ENCODE data around the gene KIAA1328.
A peak's percentile ranks its signal among the peaks of the same experiment; 100 is the strongest.
"Not testable (repeated sequence)": the region's sequence is repeated elsewhere in the genome, so short reads cannot be mapped to it uniquely, and the experiment has no call there.

The KIAA1328 gene

GRCh38 chr18:37139876-37140275 is 310.9 kb downstream of the KIAA1328 start:
- Mint-ChIP-seq H3K9me3 (peaks cover 16% of the 10 kb centered on the region), H3K36me3 (ENCODE audit: low read depth) (peaks cover 11% of the 10 kb centered on the region), H3K4me1 (ENCODE audit: low read depth) (no peaks in the 10 kb centered on the region), H3K27me3 (no peaks in the 10 kb centered on the region), H3K4me3 (no peak overlapping the region), H3K27ac (no peak overlapping the region)
- DNase-seq, result no peak

- Mint-ChIP-seq H3K9me3 (peaks cover 12% of the 10 kb centered on the region), H3K27ac (no peak overlapping the region), H3K36me3 (ENCODE audit: low read depth) (peaks cover 12% of the 10 kb centered on the region), H3K4me3 (no peak overlapping the region), H3K4me1 (ENCODE audit: low read depth) (no peaks in the 10 kb centered on the region), H3K27me3 (no peaks in the 10 kb centered on the region)
- no peak for DNase-seq
These were observed 316.0 kb downstream of the KIAA1328 start for GRCh38 chr18:37144921-37145320.

GRCh38 chr18:37156330-37156942 is 327.5 kb downstream of the KIAA1328 start:
- no peaks in the 10 kb centered on the region for H3K4me1 Mint-ChIP-seq (ENCODE audit: low read depth)
- peaks cover 7% of the 10 kb centered on the region for H3K36me3 Mint-ChIP-seq (ENCODE audit: low read depth)
- H3K27me3 Mint-ChIP-seq, result no peaks in the 10 kb centered on the region
- no peak overlapping the region for H3K4me3 Mint-ChIP-seq
- no peak for DNase-seq
- peaks cover 2% of the 10 kb centered on the region for H3K9me3 Mint-ChIP-seq
- no peak overlapping the region for H3K27ac Mint-ChIP-seq

DNA sequence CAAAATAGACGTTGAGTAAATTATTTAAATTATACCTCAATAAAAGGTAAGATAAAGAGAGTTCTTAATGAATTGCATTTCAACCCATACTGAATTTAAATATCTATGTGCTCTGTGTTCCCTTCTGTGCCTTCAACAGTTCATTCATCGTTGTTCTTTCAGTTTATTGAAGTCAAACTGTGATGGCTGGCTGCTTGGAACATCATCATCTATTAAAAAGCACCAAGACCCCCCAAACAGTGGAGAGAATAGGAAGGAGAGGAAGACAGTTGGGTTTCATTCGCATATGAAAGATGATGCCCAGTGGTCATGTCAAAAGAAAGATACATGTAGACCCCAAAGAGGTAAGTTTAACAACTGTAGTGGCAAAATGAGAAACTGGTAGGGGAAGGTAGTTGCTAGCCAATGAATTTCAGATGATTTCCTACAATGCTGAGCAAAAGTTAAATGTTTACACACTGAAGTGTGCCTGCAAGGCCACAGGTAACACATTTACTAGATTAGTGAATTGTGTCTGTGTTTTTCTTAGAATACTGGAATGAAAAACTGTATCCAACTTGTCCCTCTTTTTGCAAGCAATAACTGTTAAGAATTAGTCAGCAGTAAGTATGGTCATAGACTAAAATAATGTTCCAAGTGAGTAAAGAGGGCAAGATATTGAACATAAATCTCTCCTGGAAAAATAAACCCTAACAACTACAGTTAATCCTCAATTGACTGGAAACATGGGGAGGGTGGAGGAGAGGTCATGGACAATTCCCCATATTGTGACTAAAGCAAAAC is 331.3 kb downstream of the KIAA1328 start:
- no peak for DNase-seq
- no peaks in the 10 kb centered on the region for H3K27me3 Mint-ChIP-seq

DNA sequence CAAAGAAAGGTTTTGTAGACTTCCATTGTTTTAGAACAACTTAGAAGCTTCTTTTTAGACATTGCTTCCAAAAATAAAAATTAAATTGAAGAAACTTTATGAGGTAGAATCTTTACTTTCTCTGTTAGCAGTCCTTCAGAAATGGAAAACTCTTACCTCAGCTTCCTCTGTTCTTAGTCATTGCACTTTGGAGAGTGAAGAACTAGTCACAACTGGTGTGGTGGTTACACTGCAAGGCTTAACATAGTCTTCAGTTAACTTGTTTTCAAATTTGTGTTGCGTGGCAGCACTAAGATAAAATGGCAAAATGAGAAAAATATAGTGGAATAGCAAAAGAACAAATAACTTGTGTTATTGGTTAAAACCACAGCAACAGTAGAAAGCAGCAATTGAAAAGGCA is 332.6 kb downstream of the KIAA1328 start:
- DNase-seq, result no peak

More for the DNA sequence above, 331.3 kb downstream of the KIAA1328 start:
- H3K36me3 Mint-ChIP-seq (ENCODE audit: low read depth), result peaks cover 18% of the 10 kb centered on the region
- H3K27ac Mint-ChIP-seq, result no peak overlapping the region
- H3K4me3 Mint-ChIP-seq, result no peak overlapping the region
- no peaks in the 10 kb centered on the region for H3K9me3 Mint-ChIP-seq
- H3K4me1 Mint-ChIP-seq (ENCODE audit: low read depth), result no peaks in the 10 kb centered on the region

DNA sequence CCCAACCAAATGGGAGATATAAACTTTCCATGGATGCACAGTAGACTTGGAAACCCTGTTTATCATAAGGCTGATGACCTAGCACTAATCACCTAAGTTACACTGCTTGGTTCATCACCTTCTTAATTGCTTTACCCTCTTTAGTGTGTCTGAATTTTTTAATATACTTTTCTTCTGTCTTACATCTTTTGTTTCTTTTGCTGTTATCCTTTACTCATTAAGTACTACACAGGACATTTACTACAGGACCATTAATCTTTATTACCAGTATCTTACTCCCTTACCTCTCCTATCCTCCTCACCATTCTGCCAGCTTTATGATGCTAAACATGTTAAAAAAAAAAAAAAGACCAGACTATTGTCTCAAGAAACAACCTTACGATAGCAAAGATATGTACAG is 333.6 kb downstream of the KIAA1328 start:
- Mint-ChIP-seq H3K4me3 (no peak overlapping the region), H3K9me3 (no peaks in the 10 kb centered on the region), H3K27ac (no peak overlapping the region), H3K27me3 (no peaks in the 10 kb centered on the region), H3K36me3 (ENCODE audit: low read depth) (peaks cover 24% of the 10 kb centered on the region), H3K4me1 (ENCODE audit: low read depth) (no peaks in the 10 kb centered on the region)
- no peak for DNase-seq

More for the DNA sequence above, 332.6 kb downstream of the KIAA1328 start:
- Mint-ChIP-seq H3K4me1 (ENCODE audit: low read depth) (no peaks in the 10 kb centered on the region), H3K4me3 (no peak overlapping the region), H3K27ac (peak overlapping the region; percentile 12), H3K27me3 (no peaks in the 10 kb centered on the region), H3K36me3 (ENCODE audit: low read depth) (peaks cover 24% of the 10 kb centered on the region), H3K9me3 (no peaks in the 10 kb centered on the region)

GRCh38 chr18:37163119-37163518 is 334.2 kb downstream of the KIAA1328 start:
- no peak for DNase-seq
- Mint-ChIP-seq H3K36me3 (ENCODE audit: low read depth) (peaks cover 24% of the 10 kb centered on the region), H3K4me1 (ENCODE audit: low read depth) (no peaks in the 10 kb centered on the region), H3K4me3 (no peak overlapping the region), H3K27me3 (no peaks in the 10 kb centered on the region), H3K27ac (no peak overlapping the region), H3K9me3 (no peaks in the 10 kb centered on the region)

- H3K9me3 Mint-ChIP-seq, result no peaks in the 10 kb centered on the region
- H3K4me3 Mint-ChIP-seq, result no peak overlapping the region
- H3K27ac Mint-ChIP-seq, result no peak overlapping the region
- no peaks in the 10 kb centered on the region for H3K4me1 Mint-ChIP-seq (ENCODE audit: low read depth)
- H3K36me3 Mint-ChIP-seq (ENCODE audit: low read depth), result peaks cover 17% of the 10 kb centered on the region
- no peaks in the 10 kb centered on the region for H3K27me3 Mint-ChIP-seq
- DNase-seq, result no peak
These were observed 337.6 kb downstream of the KIAA1328 start for GRCh38 chr18:37166491-37166890.

DNA sequence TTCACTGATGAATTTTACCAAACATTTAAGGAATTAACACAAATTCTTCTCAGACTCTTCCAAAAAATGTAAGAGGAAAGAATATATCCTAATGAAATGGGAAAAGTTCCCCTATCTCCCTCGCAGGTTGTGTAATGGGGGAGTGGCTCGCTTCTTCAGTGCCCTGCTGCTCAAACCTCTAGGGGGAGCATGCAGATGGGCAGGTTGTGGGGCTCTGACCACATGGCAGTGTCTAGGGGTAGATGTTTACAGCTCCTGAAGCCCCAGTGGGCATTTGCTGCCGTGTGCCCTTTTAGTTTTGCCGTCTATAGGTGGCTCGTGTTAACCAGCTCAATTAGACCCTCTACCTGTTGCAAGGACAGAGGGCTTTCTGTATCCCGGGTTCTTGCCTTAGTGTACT is 338.0 kb downstream of the KIAA1328 start:
- H3K27me3 Mint-ChIP-seq; H3K4me1 Mint-ChIP-seq (ENCODE audit: low read depth); H3K9me3 Mint-ChIP-seq; DNase-seq; H3K4me3 Mint-ChIP-seq; H3K27ac Mint-ChIP-seq: not testable (repeated sequence)
- H3K36me3 Mint-ChIP-seq (ENCODE audit: low read depth), result peaks cover 17% of the 10 kb centered on the region

- Mint-ChIP-seq H3K9me3 (no peaks in the 10 kb centered on the region), H3K4me3 (no peak overlapping the region), H3K36me3 (ENCODE audit: low read depth) (peaks cover 34% of the 10 kb centered on the region), H3K27ac (no peak overlapping the region), H3K4me1 (ENCODE audit: low read depth) (no peaks in the 10 kb centered on the region), H3K27me3 (no peaks in the 10 kb centered on the region)
- DNase-seq, result no peak
These were observed 342.1 kb downstream of the KIAA1328 start for GRCh38 chr18:37170984-37171383.

- H3K27me3 Mint-ChIP-seq, result no peaks in the 10 kb centered on the region
- H3K4me1 Mint-ChIP-seq (ENCODE audit: low read depth), result no peaks in the 10 kb centered on the region
- no peaks in the 10 kb centered on the region for H3K9me3 Mint-ChIP-seq
- no peak overlapping the region for H3K27ac Mint-ChIP-seq
- peaks cover 38% of the 10 kb centered on the region for H3K36me3 Mint-ChIP-seq (ENCODE audit: low read depth)
- no peak for DNase-seq
- no peak overlapping the region for H3K4me3 Mint-ChIP-seq
These were observed 344.5 kb downstream of the KIAA1328 start for GRCh38 chr18:37173384-37173783.

GRCh38 chr18:37175727-37176620 is 347.0 kb downstream of the KIAA1328 start:
- H3K27ac Mint-ChIP-seq, result no peak overlapping the region
- no peaks in the 10 kb centered on the region for H3K4me1 Mint-ChIP-seq (ENCODE audit: low read depth)
- DNase-seq, result no peak
- H3K9me3 Mint-ChIP-seq, result no peaks in the 10 kb centered on the region
- H3K36me3 Mint-ChIP-seq (ENCODE audit: low read depth), result peaks cover 43% of the 10 kb centered on the region
- H3K27me3 Mint-ChIP-seq, result no peaks in the 10 kb centered on the region
- H3K4me3 Mint-ChIP-seq, result no peak overlapping the region

DNA sequence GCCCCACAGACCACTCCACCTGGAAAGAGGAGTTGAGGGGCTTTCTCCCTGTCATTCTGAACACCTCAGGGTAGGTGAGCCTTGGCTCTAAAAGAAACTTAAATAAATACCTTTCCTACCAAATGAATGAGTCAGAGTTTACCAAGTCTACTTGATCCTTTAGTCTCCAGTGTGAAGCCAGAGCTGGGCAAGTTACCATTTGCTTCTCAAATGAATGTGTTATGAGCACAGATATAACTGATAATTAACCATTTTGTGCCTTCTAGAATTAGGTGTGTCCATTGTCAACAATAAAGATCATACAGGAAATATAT is 347.7 kb downstream of the KIAA1328 start:
- Mint-ChIP-seq H3K4me1 (ENCODE audit: low read depth) (no peaks in the 10 kb centered on the region), H3K4me3 (no peak overlapping the region), H3K36me3 (ENCODE audit: low read depth) (peaks cover 43% of the 10 kb centered on the region), H3K9me3 (no peaks in the 10 kb centered on the region), H3K27me3 (no peaks in the 10 kb centered on the region), H3K27ac (no peak overlapping the region)
- DNase-seq, result no peak

- no peak overlapping the region for H3K27ac Mint-ChIP-seq
- peaks cover 31% of the 10 kb centered on the region for H3K36me3 Mint-ChIP-seq (ENCODE audit: low read depth)
- no peak overlapping the region for H3K4me3 Mint-ChIP-seq
- no peak for DNase-seq
- H3K9me3 Mint-ChIP-seq, result no peaks in the 10 kb centered on the region
- H3K4me1 Mint-ChIP-seq (ENCODE audit: low read depth), result no peaks in the 10 kb centered on the region
- H3K27me3 Mint-ChIP-seq, result no peaks in the 10 kb centered on the region
These were observed 350.5 kb downstream of the KIAA1328 start for GRCh38 chr18:37179384-37179783.

DNA sequence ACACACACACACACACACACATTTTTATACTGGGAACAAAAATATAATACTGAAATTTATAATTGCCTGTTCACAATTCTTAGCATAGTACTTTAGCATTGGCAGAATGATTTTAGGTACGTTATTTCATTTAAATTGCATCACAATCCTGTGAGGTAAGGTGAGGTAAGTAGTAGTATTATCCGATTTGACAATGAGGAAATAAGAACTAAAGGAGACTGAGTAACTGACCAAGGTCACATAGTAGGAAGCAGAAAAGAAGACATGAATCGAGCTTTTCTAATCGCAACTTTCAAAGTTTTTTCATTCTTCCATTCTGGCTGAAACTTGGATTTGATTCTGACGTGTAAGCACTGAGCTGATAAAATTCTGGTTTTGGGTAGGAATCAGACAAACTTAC is 351.2 kb downstream of the KIAA1328 start:
- no peaks in the 10 kb centered on the region for H3K27me3 Mint-ChIP-seq
- no peaks in the 10 kb centered on the region for H3K9me3 Mint-ChIP-seq
- no peak for DNase-seq

More for the DNA sequence above, 351.2 kb downstream of the KIAA1328 start:
- Mint-ChIP-seq H3K4me3 (no peak overlapping the region), H3K4me1 (ENCODE audit: low read depth) (no peaks in the 10 kb centered on the region), H3K27ac (no peak overlapping the region), H3K36me3 (ENCODE audit: low read depth) (peaks cover 25% of the 10 kb centered on the region)

Data from activated T-cell treated with anti-CD3 and anti-CD28 coated beads, Interleukin-2, amount 50 U/mL, for 24 hours (primary cell).